Ecto neural progenitor cell (in vitro differentiated cells): ENCODE results near the gene GRIA1.
A peak's percentile ranks its signal among the peaks of the same experiment; 100 is the strongest.

Experiments
- DNase-seq: peaks from one replicate; pipeline ENCODE4 v3.0.0-alpha.2; 2018; ENCODE audit warnings: low spot score

The GRIA1 gene

GRCh38 chr5:153613672-153614071 lies 123.2 kb downstream of the GRIA1 start:
- no peak for DNase-seq

- DNase-seq = no peak
Measured at GRCh38 chr5:153617190-153617589, 126.7 kb downstream of the GRIA1 start.

- no peak for DNase-seq
Measured at GRCh38 chr5:153618307-153618706, 127.8 kb downstream of the GRIA1 start.

GRCh38 chr5:153618867-153619266 lies 128.4 kb downstream of the GRIA1 start:
- DNase-seq = no peak

GRCh38 chr5:153619771-153620170 lies 129.3 kb downstream of the GRIA1 start:
- no peak for DNase-seq

- no peak for DNase-seq
Measured at GRCh38 chr5:153623124-153623523, 132.7 kb downstream of the GRIA1 start.

- DNase-seq = no peak
Measured at GRCh38 chr5:153623751-153624450, 133.4 kb downstream of the GRIA1 start.

- no peak for DNase-seq
Measured at GRCh38 chr5:153624451-153624765, 133.9 kb downstream of the GRIA1 start.

GRCh38 chr5:153625826-153626354 lies 135.4 kb downstream of the GRIA1 start:
- DNase-seq = no peak

GRCh38 chr5:153626836-153627235 lies 136.4 kb downstream of the GRIA1 start:
- no peak for DNase-seq

GRCh38 chr5:153629027-153629895 lies 138.8 kb downstream of the GRIA1 start:
- DNase-seq = peak; percentile 53

GRCh38 chr5:153630546-153630945 lies 140.1 kb downstream of the GRIA1 start:
- DNase-seq = no peak

- no peak for DNase-seq
Measured at GRCh38 chr5:153632748-153633290, 142.3 kb downstream of the GRIA1 start.

GRCh38 chr5:153636670-153637451 lies 146.4 kb downstream of the GRIA1 start:
- DNase-seq = no peak

- DNase-seq = no peak
Measured at GRCh38 chr5:153640293-153640692, 149.8 kb downstream of the GRIA1 start.

- DNase-seq = no peak
Measured at GRCh38 chr5:153641183-153641688, 150.8 kb downstream of the GRIA1 start.

- DNase-seq = no peak
Measured at GRCh38 chr5:153654504-153655200, 164.2 kb downstream of the GRIA1 start.

GRCh38 chr5:153655201-153655510 lies 164.7 kb downstream of the GRIA1 start:
- no peak for DNase-seq

GRCh38 chr5:153658149-153658548 lies 167.7 kb downstream of the GRIA1 start:
- DNase-seq = no peak

GRCh38 chr5:153658606-153659005 lies 168.1 kb downstream of the GRIA1 start:
- DNase-seq = no peak

- no peak for DNase-seq
Measured at GRCh38 chr5:153659039-153659736, 168.7 kb downstream of the GRIA1 start.
